Colonic mucosa (tissue), 4 donors: ENCODE results near the gene HES7. TPM values are rescaled to one million over a fixed set of nuclear protein-coding genes. Genes with fewer than 3 reads are reported as not detected.
"Not testable (repeated sequence)": the region's sequence is repeated elsewhere in the genome, so short reads cannot be mapped to it uniquely, and the experiment has no call there.

Experiments used
- DNase-seq: peaks from one replicate; pipeline ENCODE4 v3.0.0-alpha.2; 2020
- H3K27ac ChIP-seq: fragments of 200-600 bp; one replicate; pipeline ENCODE4 v1.8.0; 2021
- H3K27me3 ChIP-seq: fragments of 200-600 bp; one replicate; pipeline ENCODE4 v1.8.0; 2021
- H3K36me3 ChIP-seq: fragments of 200-600 bp; one replicate; pipeline ENCODE4 v1.8.0; 2021
- H3K4me1 ChIP-seq: fragments of 200-600 bp; one replicate; pipeline ENCODE4 v1.8.0; 2021; ENCODE audit warnings: mild to moderate bottlenecking
- H3K4me3 ChIP-seq: fragments of 200-600 bp; one replicate; pipeline ENCODE4 v1.8.0; 2021
- H3K9ac ChIP-seq, 2 donors: one replicate each; pipeline ENCODE4 v1.7.0; 2013; ENCODE audit warnings: control low read depth in 2 of 2, low read depth in 2 of 2, low read length in 2 of 2
- H3K9me3 ChIP-seq: fragments of 200-600 bp; one replicate; pipeline ENCODE4 v1.8.0; 2021
- CTCF ChIP-seq: fragments of 200-600 bp; IDR thresholded peaks from one replicate; pipeline ENCODE4 v1.8.0; 2022; ENCODE audit warnings: antibody characterized with exemption, mild to moderate bottlenecking
- intact Hi-C: fragments of 100-400 bp; cut with DNase I; formaldehyde crosslinking; loops from one replicate; pipeline ENCODE4 v1.14.1; 2022
- total RNA-seq, 2 donors: library from RNA; stranded (reverse); fragmentation: NEBNext Ultra II Directional in 1 of 2; extraction: Animal tissue kit (Norgen Biotek cat#: 25700) in 1 of 2; gene quantifications; one replicate each; pipeline ENCODE4 v1.2.1, GENCODE V29; 2021
- donor health status: healthy.
- donor health status: DM: no; HTN: no; CAD: no.
- donor health status: DM: no; HTN: no; CAD: no.

The HES7 gene
- total RNA-seq, 2 donors from 2014 or later: not detected

DNA sequence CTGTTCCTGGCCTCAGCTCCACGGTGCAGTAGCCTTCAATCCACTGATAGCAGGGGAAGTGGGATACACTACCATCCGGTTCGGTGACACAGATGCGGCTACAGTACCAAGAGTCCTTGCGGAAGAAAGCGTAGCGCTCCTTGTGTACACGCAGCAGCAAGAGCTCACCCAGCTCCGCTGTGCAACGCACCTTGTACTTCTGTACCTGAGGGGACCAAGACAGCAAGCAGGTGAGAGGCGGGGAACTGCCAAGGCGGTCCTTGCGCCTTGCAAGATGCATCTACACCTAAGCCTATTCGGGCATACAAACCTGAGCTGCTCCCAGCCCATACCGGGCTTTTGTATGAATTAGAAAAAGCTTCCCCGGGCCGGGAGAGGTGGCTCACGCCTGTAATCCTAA is 7.1 kb downstream of the HES7 start:
- H3K27me3 ChIP-seq: peaks cover 34% of the 10 kb centered on the region
- H3K36me3 ChIP-seq: no peaks in the 10 kb centered on the region
- no peak for TF ChIP-seq CTCF
- no peak overlapping the region for H3K27ac ChIP-seq
- no peaks in the 10 kb centered on the region for H3K9me3 ChIP-seq
- intact Hi-C loops: loop anchor here (5.0 kb wide), 1 partner anchor 44 kb away; no protein-coding TSS in a partner anchor
- no peak overlapping the region for H3K4me3 ChIP-seq
- peaks cover 18% of the 10 kb centered on the region for H3K4me1 ChIP-seq
- no peak overlapping the region for H3K9ac ChIP-seq
- no peak for DNase-seq

GRCh38 chr17:8110907-8111306 is 13.0 kb downstream of the HES7 start:
- Histone ChIP-seq H3K27me3 (peaks cover 7% of the 10 kb centered on the region), H3K27ac (no peak overlapping the region), H3K4me1 (no peaks in the 10 kb centered on the region), H3K4me3 (no peak overlapping the region), H3K36me3 (no peaks in the 10 kb centered on the region), H3K9me3 (no peaks in the 10 kb centered on the region), H3K9ac (no peak overlapping the region)
- intact Hi-C loops: no loop called here
- no peak for DNase-seq
- TF ChIP-seq CTCF: no peak

- intact Hi-C loops: no loop called here
- H3K9ac ChIP-seq: no peak overlapping the region
- peaks cover 7% of the 10 kb centered on the region for H3K27me3 ChIP-seq
- no peak for TF ChIP-seq CTCF
- no peak for DNase-seq
- H3K4me1 ChIP-seq: no peaks in the 10 kb centered on the region
- H3K9me3 ChIP-seq: no peaks in the 10 kb centered on the region
- H3K36me3 ChIP-seq: no peaks in the 10 kb centered on the region
- H3K27ac ChIP-seq: no peak overlapping the region
- no peak overlapping the region for H3K4me3 ChIP-seq
Observed at GRCh38 chr17:8110456-8110804, 13.5 kb downstream of the HES7 start.

- no peaks in the 10 kb centered on the region for H3K9me3 ChIP-seq
- no peaks in the 10 kb centered on the region for H3K36me3 ChIP-seq
- H3K4me1 ChIP-seq: no peaks in the 10 kb centered on the region
- intact Hi-C loops: no loop called here
- no peak overlapping the region for H3K9ac ChIP-seq
- peak; percentile 73 for TF ChIP-seq CTCF
- H3K27ac ChIP-seq: no peak overlapping the region
- peak overlapping the region; percentile 31 for H3K4me3 ChIP-seq
- DNase-seq: peak; percentile 75
- peaks cover 7% of the 10 kb centered on the region for H3K27me3 ChIP-seq
Observed at GRCh38 chr17:8109661-8110455, 14.0 kb downstream of the HES7 start.

- intact Hi-C loops: no loop called here
- TF ChIP-seq CTCF: no peak
- no peaks in the 10 kb centered on the region for H3K9me3 ChIP-seq
- H3K4me3 ChIP-seq: no peak overlapping the region
- DNase-seq: no peak
- no peak overlapping the region for H3K9ac ChIP-seq
- peaks cover 4% of the 10 kb centered on the region for H3K27me3 ChIP-seq
- H3K4me1 ChIP-seq: no peaks in the 10 kb centered on the region
- no peaks in the 10 kb centered on the region for H3K36me3 ChIP-seq
- H3K27ac ChIP-seq: no peak overlapping the region
Observed at GRCh38 chr17:8108972-8109660, 14.8 kb downstream of the HES7 start.

GRCh38 chr17:8106980-8107379 is 16.9 kb downstream of the HES7 start:
- H3K4me3 ChIP-seq, H3K27ac ChIP-seq, intact Hi-C loops, H3K36me3 ChIP-seq, H3K27me3 ChIP-seq, H3K4me1 ChIP-seq, DNase-seq, H3K9me3 ChIP-seq, H3K9ac ChIP-seq: not testable (repeated sequence)
